ENCODE data around the gene UBAC2. TPM values are rescaled to one million over a fixed set of nuclear protein-coding genes. Genes with fewer than 3 reads are reported as not detected.

The UBAC2 gene
- total RNA-seq, 4 donors from 2014 or later = 54.4 to 65.9 (median 59.5) TPM

- DNase-seq = no peak
- intact Hi-C loops (cut with DNase I; ENCODE audit: low total_unique reads) = no loop called here
- H3K4me1 ChIP-seq = no peaks in the 10 kb centered on the region
- H3K27ac ChIP-seq = no peak overlapping the region
- H3K36me3 ChIP-seq = no peaks in the 10 kb centered on the region
- H3K27me3 ChIP-seq = no peaks in the 10 kb centered on the region
- H3K9me3 ChIP-seq = no peaks in the 10 kb centered on the region
- TF ChIP-seq POLR2A (IDR thresholded peaks at IDR 0.05) (no peak), CTCF (IDR thresholded peaks at IDR 0.05) (no peak)
- H3K4me3 ChIP-seq = no peak overlapping the region
These were observed 122.8 kb downstream of the UBAC2 start for GRCh38 chr13:99323488-99323887.

GRCh38 chr13:99326012-99326411 is 125.4 kb downstream of the UBAC2 start:
- Histone ChIP-seq H3K4me1 (no peaks in the 10 kb centered on the region), H3K36me3 (no peaks in the 10 kb centered on the region), H3K9me3 (no peaks in the 10 kb centered on the region), H3K4me3 (no peak overlapping the region), H3K27ac (no peak overlapping the region), H3K27me3 (no peaks in the 10 kb centered on the region)
- TF ChIP-seq POLR2A (IDR thresholded peaks at IDR 0.05) (no peak), CTCF (IDR thresholded peaks at IDR 0.05) (no peak)
- no peak for DNase-seq
- intact Hi-C loops (cut with DNase I; ENCODE audit: low total_unique reads) = no loop called here

- H3K4me3 ChIP-seq = no peak overlapping the region
- H3K27me3 ChIP-seq = no peaks in the 10 kb centered on the region
- H3K4me1 ChIP-seq = no peaks in the 10 kb centered on the region
- TF ChIP-seq POLR2A (IDR thresholded peaks at IDR 0.05) (no peak), CTCF (IDR thresholded peaks at IDR 0.05) (no peak)
- DNase-seq = no peak
- H3K36me3 ChIP-seq = no peaks in the 10 kb centered on the region
- no peak overlapping the region for H3K27ac ChIP-seq
- no peaks in the 10 kb centered on the region for H3K9me3 ChIP-seq
- intact Hi-C loops (cut with DNase I; ENCODE audit: low total_unique reads) = no loop called here
These were observed 126.5 kb downstream of the UBAC2 start for GRCh38 chr13:99327126-99327525.

- Histone ChIP-seq H3K4me3 (no peak overlapping the region), H3K9me3 (no peaks in the 10 kb centered on the region), H3K27ac (no peak overlapping the region), H3K36me3 (no peaks in the 10 kb centered on the region), H3K27me3 (no peaks in the 10 kb centered on the region), H3K4me1 (no peaks in the 10 kb centered on the region)
- intact Hi-C loops (cut with DNase I; ENCODE audit: low total_unique reads) = no loop called here
- TF ChIP-seq POLR2A (IDR thresholded peaks at IDR 0.05) = no peak
- TF ChIP-seq CTCF (IDR thresholded peaks at IDR 0.05) = no peak
- no peak for DNase-seq
These were observed 127.1 kb downstream of the UBAC2 start for GRCh38 chr13:99327761-99328160.

- Histone ChIP-seq H3K36me3 (no peaks in the 10 kb centered on the region), H3K27ac (no peak overlapping the region), H3K4me1 (no peaks in the 10 kb centered on the region), H3K9me3 (no peaks in the 10 kb centered on the region), H3K27me3 (no peaks in the 10 kb centered on the region), H3K4me3 (no peak overlapping the region)
- intact Hi-C loops (cut with DNase I; ENCODE audit: low total_unique reads) = no loop called here
- TF ChIP-seq CTCF (IDR thresholded peaks at IDR 0.05) (no peak), POLR2A (IDR thresholded peaks at IDR 0.05) (no peak)
- no peak for DNase-seq
These were observed 128.8 kb downstream of the UBAC2 start for GRCh38 chr13:99329477-99329876.

Data from uterus (tissue), 4 donors.